GM12878 (cell line): ENCODE measurements around the gene PSMF1. TPM values are rescaled to one million over a fixed set of nuclear protein-coding genes. Genes with fewer than 3 reads are reported as not detected.

Experiments used
- ATAC-seq: fragments of 200-7000 bp; cut with Tn5 transposase; 3 replicates; pipeline ENCODE4 v1.9.1; 2020; ENCODE audit warnings: mild to moderate bottlenecking, moderate library complexity
- BruUV-seq: library from RNA; stranded (reverse); fragments of 400-500 nt; replicated peaks from 2 replicates; lab custom pipeline; 2021; lab: Mats Ljungman, UMichigan
- CTCF ChIA-PET: fragments of 300-600 bp; sonication (Branson Sonifier 250); formaldehyde crosslinking; extraction: SDS; loops from one replicate; lab custom pipeline; 2021; ENCODE audit warnings: inconsistent platforms; lab: Yijun Ruan, JAX
- POLR2A ChIA-PET: fragments of 350-600 bp; formaldehyde crosslinking; extraction: SDS; loops from one replicate; lab custom pipeline; 2021; ENCODE audit warnings: inconsistent platforms; lab: Charles Lee
- RAD21 ChIA-PET: fragments of 300-600 bp; sonication (Branson Sonifier 250); formaldehyde crosslinking; loops from one replicate; lab custom pipeline; 2023; ENCODE audit warnings: antibody characterized with exemption; ENCODE audit not compliant: unreplicated experiment; lab: Charles Lee
- SMC1A ChIA-PET: fragments of 300-600 bp; sonication (Branson Sonifier 250); formaldehyde crosslinking; loops from one replicate; lab custom pipeline; 2023; ENCODE audit not compliant: unreplicated experiment, uncharacterized antibody; lab: Charles Lee
- DNase-seq: peaks from one replicate; pipeline ENCODE4 v3.0.0-alpha.2; 2011; ENCODE audit warnings: low read depth, low spot score
- FAIRE-seq: peaks from 3 replicates; lab custom pipeline; 2011; peaks lifted over from hg19 to GRCh38; lab: Jason Lieb, UNC
- H2AFZ ChIP-seq: 2 replicates; pipeline ENCODE4 v1.6.0; 2011; ENCODE audit warnings: low read depth, low read length, control low read depth; ENCODE audit not compliant: control insufficient read depth
- H3K27ac ChIP-seq: 2 replicates; pipeline ENCODE4 v1.5.1; 2011; ENCODE audit warnings: control low read depth; ENCODE audit not compliant: control insufficient read depth, insufficient read depth
- H3K27me3 ChIP-seq, 2 experiments: replicated peaks in 1 of 2; 2 replicates each; pipeline versions ENCODE4 v1.6.0 to v1.6.1; 2011; ENCODE audit warnings: low read length in 1 of 2; ENCODE audit not compliant: control insufficient read depth in 2 of 2, insufficient read depth in 2 of 2
- H3K36me3 ChIP-seq, 2 experiments: 2 replicates each; pipeline ENCODE4 v1.5.1; 2011; ENCODE audit warnings: low read length in 1 of 2; ENCODE audit not compliant: control insufficient read depth in 2 of 2, insufficient read depth in 2 of 2
- H3K4me1 ChIP-seq: 2 replicates; pipeline ENCODE4 v1.6.1; 2011; ENCODE audit warnings: mild to moderate bottlenecking, low read length, moderate library complexity, mixed read lengths; ENCODE audit not compliant: control insufficient read depth, insufficient read depth
- H3K4me2 ChIP-seq: 2 replicates; pipeline ENCODE4 v1.6.0; 2011; ENCODE audit warnings: control low read depth; ENCODE audit not compliant: control insufficient read depth, insufficient read depth
- H3K4me3 ChIP-seq: fragments of 200-600 bp; sonication (generic); 2 replicates; pipeline ENCODE4 v1.5.1; 2016
- H3K79me2 ChIP-seq: 2 replicates; pipeline ENCODE4 v1.6.0; 2011; ENCODE audit warnings: low read length; ENCODE audit not compliant: control insufficient read depth, insufficient read depth
- H3K9ac ChIP-seq: 2 replicates; pipeline ENCODE4 v1.8.0; 2011; ENCODE audit warnings: low read length, control low read depth, mixed read lengths; ENCODE audit not compliant: control insufficient read depth, insufficient read depth
- H3K9me3 ChIP-seq: replicated peaks from 3 replicates; pipeline ENCODE4 v1.5.1; 2011; ENCODE audit warnings: mild to moderate bottlenecking, low read length; ENCODE audit not compliant: control insufficient read depth, insufficient read depth
- H4K20me1 ChIP-seq: 2 replicates; pipeline ENCODE4 v1.6.0; 2011; ENCODE audit not compliant: control insufficient read depth, insufficient read depth
- FOXM1 ChIP-seq: IDR thresholded peaks from 2 replicates; pipeline ENCODE4 v1.6.1; 2012; ENCODE audit warnings: low read depth, mild to moderate bottlenecking, inconsistent platforms, low read length, moderate library complexity
- SP1 ChIP-seq: IDR thresholded peaks from one replicate; pipeline ENCODE4 v1.6.1; 2011; ENCODE audit warnings: low read depth, low read length
- TBL1XR1 ChIP-seq: IDR thresholded peaks from 2 replicates; pipeline ENCODE4 v1.6.1; 2012; ENCODE audit warnings: low read depth, low read length, improper control_type of control experiment
- TCF12 ChIP-seq: IDR thresholded peaks from 2 replicates; pipeline ENCODE4 v1.6.1; 2011; ENCODE audit warnings: low read depth, mild to moderate bottlenecking, low read length
- ZBTB11 ChIP-seq: fragments of 450-650 bp; formaldehyde crosslinking; IDR thresholded peaks from 2 replicates; pipeline ENCODE4 v1.5.0; 2022; ENCODE audit warnings: mild to moderate bottlenecking, missing genetic modification characterization
- WGBS: methylation state at CpG from one replicate; pipeline ENCODE4 v1.1.6; 2016; ENCODE audit warnings: low lambda C conversion rate; ENCODE audit not compliant: insufficient replicate concordance, insufficient coverage; ENCODE audit errors: missing lambda C conversion rate; 5-methylcytosine and 5-hydroxymethylcytosine counted together
- in situ Hi-C: fragments of 300-500 bp; cut with MboI; formaldehyde crosslinking; loops from 9 replicates; pipeline ENCODE4 v1.14.3; 2018; ENCODE audit warnings: mixed read lengths
- intact Hi-C: fragments of 100-400 bp; cut with micrococcal nuclease; formaldehyde crosslinking; loops from one replicate; pipeline ENCODE4 v1.14.2; 2022; ENCODE audit not compliant: unreplicated experiment
- polyA plus RNA-seq, 11 experiments: library from polyadenylated mRNA; depleted of rRNA in 4 of 11; unstranded in 6 of 11; stranded (reverse) in 5 of 11; fragments of >200 nt; fragmentation: Nextera tagmentation in 4 of 11; fragmentation: Illumina TruSeq in 1 of 11; extraction: Ambion mirVana in 4 of 11; extraction: Trizol in 1 of 11; gene quantifications; 1 replicate in 1 of 11; 2 replicates in 10 of 11; pipeline versions ENCODE4 v1.2.1 to v1.2.3, GENCODE V29; 2011 to 2016; ENCODE audit warnings: inconsistent platforms in 2 of 11, missing spikeins in 2 of 11, low read depth in 1 of 11
- total RNA-seq, 4 experiments: library from RNA; depleted of rRNA in 3 of 4; stranded (reverse); fragments of >200 nt in 3 of 4; fragmentation: Illumina TruSeq in 1 of 4; extraction: Trizol in 1 of 4; gene quantifications; 2 replicates each; pipeline versions ENCODE4 v1.2.1 to v1.2.3, GENCODE V29; 2013 to 2021

Gene PSMF1
- total and polyA plus RNA-seq, 10 of the 15 experiments (the other 5 are each of a cell fraction or from before 2014, with no cell fraction given), result 14.2 to 173 (median 40.6) TPM

- TF ChIP-seq ZBTB11 (CRISPR knock-in tag) (no peak), SP1 (no peak), FOXM1 (no peak), TBL1XR1 (no peak)
These were observed 76.8 kb downstream of the PSMF1 start (continued) for GRCh38 chr20:1195226-1195625.

- Histone ChIP-seq H3K4me3 (no peak overlapping the region), H3K4me2 (no peak overlapping the region), H3K9ac (no peak overlapping the region), H3K27ac (no peak overlapping the region), H3K4me1 (no peaks in the 10 kb centered on the region), H4K20me1 (no peaks in the 10 kb centered on the region), H3K36me3 (no peaks in the 10 kb centered on the region), H3K27me3 (no peaks in the 10 kb centered on the region; a peak in 2 of 4 replicates), H2AFZ (no peak overlapping the region), H3K9me3 (no peaks in the 10 kb centered on the region), H3K79me2 (no peaks in the 10 kb centered on the region)
- no peak for TF ChIP-seq TCF12
- no TSS peak for BruUV-seq
- SMC1A ChIA-PET, result no interaction called here
- RAD21 ChIA-PET, result no interaction called here
- POLR2A ChIA-PET, result no interaction called here
- in situ Hi-C loops (no loop called here), intact Hi-C loops (no loop called here)
- no peak for DNase-seq
- no peak for FAIRE-seq
- 19% methylated on average over 2 of the region's 2 CpGs for WGBS
- ATAC-seq, result no peak
- CTCF ChIA-PET, result no interaction called here
These were observed 78.2 kb downstream of the PSMF1 start for GRCh38 chr20:1196634-1197033.
